Measurements from ENCODE around the gene CDH4.

The CDH4 gene

DNA sequence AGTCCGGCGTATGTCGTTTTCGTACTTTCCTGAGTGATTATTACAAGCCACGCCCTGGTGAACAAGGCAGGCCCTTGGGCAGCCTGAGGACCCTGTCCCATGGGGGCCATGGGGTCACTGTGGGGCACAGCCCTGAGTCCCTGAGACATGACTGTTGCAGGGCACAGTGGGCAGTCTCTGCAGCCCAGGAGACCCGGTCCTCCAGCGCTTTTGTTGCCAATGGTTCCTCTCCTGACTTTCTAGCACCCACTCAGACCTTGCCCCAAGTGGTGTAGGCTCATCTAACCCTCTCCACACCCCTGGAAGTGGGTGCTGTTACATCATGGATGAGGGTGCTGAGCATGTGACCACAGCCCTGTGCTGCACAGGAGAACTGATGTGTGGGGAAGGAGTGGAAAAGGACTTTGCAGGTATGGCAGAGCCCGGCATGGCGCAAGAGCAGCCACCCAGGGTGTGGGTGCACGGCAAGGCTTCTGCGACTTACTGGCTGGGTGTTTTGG, 494.1 kb downstream of the CDH4 start:
- TF ChIP-seq, protein P1, sequence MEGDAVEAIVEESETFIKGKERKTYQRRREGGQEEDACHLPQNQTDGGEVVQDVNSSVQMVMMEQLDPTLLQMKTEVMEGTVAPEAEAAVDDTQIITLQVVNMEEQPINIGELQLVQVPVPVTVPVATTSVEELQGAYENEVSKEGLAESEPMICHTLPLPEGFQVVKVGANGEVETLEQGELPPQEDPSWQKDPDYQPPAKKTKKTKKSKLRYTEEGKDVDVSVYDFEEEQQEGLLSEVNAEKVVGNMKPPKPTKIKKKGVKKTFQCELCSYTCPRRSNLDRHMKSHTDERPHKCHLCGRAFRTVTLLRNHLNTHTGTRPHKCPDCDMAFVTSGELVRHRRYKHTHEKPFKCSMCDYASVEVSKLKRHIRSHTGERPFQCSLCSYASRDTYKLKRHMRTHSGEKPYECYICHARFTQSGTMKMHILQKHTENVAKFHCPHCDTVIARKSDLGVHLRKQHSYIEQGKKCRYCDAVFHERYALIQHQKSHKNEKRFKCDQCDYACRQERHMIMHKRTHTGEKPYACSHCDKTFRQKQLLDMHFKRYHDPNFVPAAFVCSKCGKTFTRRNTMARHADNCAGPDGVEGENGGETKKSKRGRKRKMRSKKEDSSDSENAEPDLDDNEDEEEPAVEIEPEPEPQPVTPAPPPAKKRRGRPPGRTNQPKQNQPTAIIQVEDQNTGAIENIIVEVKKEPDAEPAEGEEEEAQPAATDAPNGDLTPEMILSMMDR (conservative IDR thresholded peaks at IDR 0.05; ENCODE audit: low read depth, low read length) = no peak
- no peak for DNase-seq (ENCODE audit: low read depth)
- H3K4me3 ChIP-seq (ENCODE audit: low read length) = no peak overlapping the region

DNA sequence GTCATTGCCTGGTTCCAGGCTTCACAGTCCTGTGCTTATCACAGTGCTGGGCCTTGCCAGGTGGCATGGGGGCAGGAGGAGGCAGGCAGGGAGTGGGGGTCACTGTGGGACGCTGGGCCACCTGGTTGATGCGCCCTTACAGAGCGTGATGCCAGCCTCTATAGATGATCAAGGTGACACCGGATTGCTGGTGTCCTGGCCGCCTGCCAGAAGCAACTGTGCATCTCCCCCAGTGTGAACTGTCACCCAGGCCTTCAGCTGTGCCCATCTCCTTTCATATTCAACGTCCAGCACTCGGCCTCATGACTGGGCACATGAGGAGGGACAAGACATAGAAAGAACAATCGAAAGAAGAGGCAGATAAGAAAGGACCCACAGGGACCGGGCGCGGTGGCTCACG, 494.7 kb downstream of the CDH4 start:
- no peak for DNase-seq (ENCODE audit: low read depth)
- TF ChIP-seq, protein P1 (conservative IDR thresholded peaks at IDR 0.05; ENCODE audit: low read depth, low read length) = no peak
- H3K4me3 ChIP-seq (ENCODE audit: low read length) = no peak overlapping the region

DNA sequence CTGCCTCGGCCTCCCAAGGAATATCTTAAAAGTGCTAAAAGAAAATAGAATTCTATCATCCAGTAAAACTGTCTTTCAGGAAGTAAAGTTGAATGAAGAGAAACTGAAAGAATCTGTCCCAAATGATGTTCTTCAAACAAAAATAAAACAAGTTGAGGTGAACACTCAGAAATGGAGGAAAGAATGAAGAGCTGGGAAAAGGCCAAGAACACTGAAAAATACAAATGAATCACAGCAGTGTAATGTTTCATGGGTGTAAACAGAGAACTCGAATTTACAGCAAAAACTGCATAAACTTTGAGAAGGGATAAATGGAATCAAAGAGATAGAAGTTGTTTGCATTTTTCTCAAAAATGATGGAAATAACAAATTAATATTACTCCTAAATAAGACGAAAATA, 496.3 kb downstream of the CDH4 start:
- TF ChIP-seq, protein P1 (conservative IDR thresholded peaks at IDR 0.05; ENCODE audit: low read depth, low read length) = no peak
- DNase-seq (ENCODE audit: low read depth) = no peak
- no peak overlapping the region for H3K4me3 ChIP-seq (ENCODE audit: low read length)

DNA sequence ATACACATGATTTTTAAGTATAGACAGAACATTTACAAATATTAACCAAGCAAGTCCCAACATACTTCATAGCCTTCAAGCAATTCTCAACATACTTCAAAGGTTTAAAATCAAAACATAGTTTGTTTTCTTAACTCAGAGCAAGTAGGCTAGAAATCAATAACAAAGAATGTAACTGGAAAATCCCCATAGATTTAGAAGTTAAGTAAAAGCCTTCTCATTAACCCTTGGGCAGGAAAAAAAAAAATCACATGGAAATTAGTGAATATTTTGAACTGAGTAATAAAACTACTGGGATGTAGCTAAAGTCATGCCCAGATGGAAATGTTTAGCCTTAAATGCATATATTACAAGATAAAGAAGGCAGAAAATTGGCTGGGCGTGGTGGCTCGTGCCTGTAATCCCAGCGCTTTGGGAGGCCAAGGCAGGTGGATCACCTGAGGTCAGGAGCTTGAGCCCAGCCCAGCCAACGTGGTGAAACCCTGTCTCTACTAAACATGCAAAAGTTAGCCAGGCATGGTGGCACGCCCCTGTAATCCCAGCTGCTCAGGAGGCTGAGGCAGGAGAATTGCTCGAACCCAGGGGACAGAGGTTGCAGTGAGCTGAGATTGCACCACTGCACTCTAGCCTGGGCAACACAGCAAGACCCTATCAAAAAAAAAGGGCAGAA, 497.5 kb downstream of the CDH4 start:
- DNase-seq (ENCODE audit: low read depth) = no peak
- TF ChIP-seq, protein P1 (conservative IDR thresholded peaks at IDR 0.05; ENCODE audit: low read depth, low read length) = no peak
- H3K4me3 ChIP-seq (ENCODE audit: low read length) = no peak overlapping the region

DNA sequence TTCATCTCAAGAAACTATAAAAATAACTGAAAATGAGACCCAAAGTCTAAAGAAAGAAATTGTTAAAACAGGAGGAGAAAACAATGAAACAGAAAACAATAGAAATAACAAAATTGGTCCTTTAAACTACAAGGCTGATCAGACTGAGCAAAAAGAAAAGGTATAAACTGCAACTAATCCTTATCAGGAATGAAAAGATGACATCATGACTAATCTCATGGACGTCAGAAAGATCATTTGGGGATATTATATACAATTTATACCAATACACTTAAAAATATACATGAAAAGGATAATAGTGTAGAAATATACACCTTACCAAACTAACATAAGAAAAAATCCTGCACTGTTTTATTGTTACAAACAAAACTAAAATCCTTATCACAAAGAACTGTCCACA, 498.0 kb downstream of the CDH4 start:
- TF ChIP-seq, protein P1 (conservative IDR thresholded peaks at IDR 0.05; ENCODE audit: low read depth, low read length) = no peak
- H3K4me3 ChIP-seq (ENCODE audit: low read length) = no peak overlapping the region
- no peak for DNase-seq (ENCODE audit: low read depth)

DNA sequence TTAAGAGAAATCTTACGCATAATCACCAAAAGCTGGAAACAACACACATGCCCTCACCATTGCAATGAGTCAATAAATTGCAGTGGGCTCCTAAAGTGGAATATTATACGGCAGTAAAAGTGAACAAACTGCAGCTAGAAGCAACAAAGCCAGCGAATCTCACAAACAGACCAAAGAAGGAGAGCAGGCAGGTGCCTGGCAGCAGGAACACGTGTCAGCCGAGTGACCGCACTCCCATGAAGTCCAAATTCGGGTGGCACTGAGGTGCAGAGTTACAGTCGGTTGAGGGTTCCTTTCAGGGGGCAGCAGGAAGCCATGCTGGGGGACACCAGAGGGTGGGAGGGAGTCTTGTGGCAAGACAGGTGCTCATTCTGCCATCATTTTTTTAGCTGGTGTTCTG, 500.5 kb downstream of the CDH4 start:
- TF ChIP-seq, protein P1 (conservative IDR thresholded peaks at IDR 0.05; ENCODE audit: low read depth, low read length) = no peak

DNA sequence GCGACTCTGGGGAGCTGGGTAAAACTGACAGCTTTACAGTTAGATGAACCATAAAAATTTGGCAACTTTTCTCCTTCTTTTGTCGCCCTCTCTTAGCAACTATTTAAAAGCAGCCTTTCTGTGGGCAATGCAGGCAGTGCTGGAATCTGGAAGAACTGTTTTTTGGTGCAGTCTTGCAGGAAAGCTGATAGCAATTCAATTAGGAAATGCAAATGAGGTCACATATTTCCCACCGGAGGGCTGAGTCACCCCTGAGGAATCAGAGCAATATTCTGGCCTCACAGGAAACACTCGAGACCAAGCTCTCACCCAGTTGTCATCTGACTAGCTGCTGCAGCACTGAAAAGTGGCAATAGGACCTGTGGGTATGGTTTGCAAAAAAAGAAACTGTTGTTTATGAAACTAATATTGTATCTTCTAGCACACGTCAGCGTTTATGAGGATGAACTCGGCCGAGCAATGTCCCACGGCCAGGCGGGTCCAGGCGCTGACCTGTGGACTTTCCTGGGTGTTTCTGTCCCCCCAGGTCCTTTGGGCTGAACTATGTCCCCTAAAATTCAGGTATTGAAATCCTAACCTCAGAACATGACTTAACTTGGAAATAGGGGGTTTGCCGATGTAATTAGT, 501.4 kb downstream of the CDH4 start:
- TF ChIP-seq, protein P1 (conservative IDR thresholded peaks at IDR 0.05; ENCODE audit: low read depth, low read length) = no peak
- no peak overlapping the region for H3K4me3 ChIP-seq (ENCODE audit: low read length)
- DNase-seq (ENCODE audit: low read depth) = peak; percentile 55

More for the DNA sequence above, 500.5 kb downstream of the CDH4 start:
- DNase-seq (ENCODE audit: low read depth) = no peak
- H3K4me3 ChIP-seq (ENCODE audit: low read length) = no peak overlapping the region
